Activated naive CD4-positive, alpha-beta T cell (primary cell): Measurements from ENCODE around the gene CLCF1.
A peak's percentile ranks its signal among the peaks of the same experiment; 100 is the strongest.

ENCODE experiments used
- DNase-seq, 4 experiments: peaks; one replicate each; lab custom pipeline; 2025; lab: John Stamatoyannopoulos, UW

The CLCF1 gene

DNA sequence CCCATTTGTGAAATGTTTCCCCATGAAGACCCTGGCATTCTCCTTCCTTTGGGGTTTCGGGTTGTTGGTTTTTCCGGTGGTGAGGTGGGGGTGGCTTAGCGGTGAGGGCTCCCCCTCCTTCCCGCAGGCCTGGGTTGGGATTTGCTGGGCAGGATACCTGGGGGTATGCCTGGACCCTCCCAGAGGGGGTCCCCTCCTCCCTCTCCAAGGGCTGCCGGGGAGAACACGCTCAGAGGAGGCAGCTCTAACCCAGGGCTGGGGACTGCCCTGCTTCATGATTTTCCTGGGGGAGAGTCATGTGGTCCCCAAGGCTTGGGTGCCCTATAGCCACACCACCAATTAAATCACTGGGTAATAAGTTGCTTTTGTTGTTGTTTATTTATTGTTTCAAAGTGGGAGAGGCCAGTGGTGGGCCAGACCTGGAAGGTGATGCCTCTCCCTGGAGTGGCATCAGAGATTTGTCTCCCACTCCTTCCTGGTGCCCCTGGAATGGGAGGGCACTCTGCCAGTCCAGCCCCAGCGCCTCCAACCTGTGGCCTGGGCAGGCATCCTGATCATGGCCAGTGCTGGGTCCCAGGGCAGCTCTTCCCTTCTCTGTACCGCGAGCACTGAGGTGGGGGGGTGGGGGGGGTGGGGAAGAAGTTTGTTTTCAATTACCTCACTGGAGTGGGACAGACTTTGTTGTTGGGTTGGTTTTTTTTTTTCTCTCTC lies 1.3 kb upstream of the CLCF1 start:
- DNase-seq: no peak

DNA sequence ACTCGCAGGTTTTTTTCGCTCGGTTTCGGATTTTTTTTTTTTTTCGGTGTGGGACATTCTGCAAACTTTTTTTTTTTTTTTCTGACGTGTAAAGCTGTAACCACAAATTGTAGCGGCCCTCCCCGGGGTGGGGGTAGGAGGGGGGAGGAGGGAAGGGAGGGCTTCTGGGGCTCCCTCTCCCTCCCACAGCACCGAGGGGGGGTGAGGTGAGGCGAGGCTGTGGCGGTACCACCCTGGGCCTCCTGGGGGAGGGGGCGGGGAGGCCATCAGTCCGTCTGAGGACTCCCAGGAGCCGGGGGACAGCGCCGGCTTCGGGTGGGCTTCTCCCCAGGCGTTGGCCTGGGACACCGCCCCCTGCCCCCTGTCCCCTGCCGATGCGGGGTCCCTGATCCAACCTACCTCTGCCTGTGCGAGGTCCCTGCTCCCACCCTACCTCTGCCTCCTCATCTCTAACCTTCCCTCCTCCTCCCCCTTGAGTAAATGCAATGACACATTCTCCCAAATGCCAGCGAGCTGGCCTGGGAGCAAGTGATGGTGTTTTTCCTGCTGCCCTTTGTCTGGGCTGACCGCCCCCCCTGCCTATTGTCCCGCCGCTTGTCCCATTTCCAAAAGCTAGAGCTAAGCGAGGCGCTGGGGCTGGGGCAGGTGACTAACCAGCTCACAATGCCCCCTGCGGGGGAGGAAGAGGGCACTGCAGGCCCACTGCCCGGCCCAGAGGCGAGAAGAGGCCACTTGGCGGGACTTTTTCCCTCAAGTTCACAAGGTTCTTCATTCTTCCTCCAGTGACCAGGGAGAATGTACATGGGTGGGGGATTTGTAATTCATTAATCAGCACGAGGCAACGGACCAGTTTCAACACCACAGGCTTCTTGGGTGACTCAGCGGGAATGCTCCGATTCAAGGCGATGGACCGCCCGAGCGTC lies 511 bp upstream of the CLCF1 start:
- DNase-seq: peak in 3 of 4 experiments; percentile 26 to 66 (median 32)

DNA sequence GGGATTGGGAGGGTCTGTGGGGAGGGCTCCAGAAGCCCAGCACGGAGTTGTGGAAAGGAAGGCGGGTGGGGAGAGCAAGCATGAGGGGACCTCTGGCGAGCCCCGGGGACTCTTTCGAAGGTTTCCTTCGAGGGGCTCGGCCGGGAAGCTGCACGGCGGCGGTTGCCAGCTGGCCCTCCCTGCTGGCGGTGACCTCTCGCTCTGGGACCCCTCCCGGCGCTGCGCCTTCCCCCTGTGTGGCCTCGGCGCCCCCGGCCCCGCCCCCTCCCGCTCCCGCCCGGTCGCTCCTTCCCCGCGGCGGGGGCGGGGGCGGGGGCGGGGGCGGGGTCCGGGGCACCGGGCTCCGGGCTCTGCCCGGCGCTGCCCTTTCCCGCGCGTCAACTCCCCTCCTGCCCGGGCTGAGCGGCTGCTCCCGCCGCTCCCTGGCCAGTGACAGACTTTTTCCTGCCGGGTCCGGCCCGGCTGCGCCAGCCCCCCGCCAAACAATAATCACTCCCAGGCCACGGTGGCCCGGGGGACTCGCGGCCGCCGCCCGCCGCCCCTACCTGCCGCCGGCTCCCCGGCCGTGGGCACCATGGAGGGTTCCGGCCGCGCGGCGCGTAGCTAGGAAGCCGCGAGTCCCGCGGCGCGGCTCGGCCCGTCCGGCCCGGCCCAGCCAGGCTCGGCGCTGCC lies 941 bp downstream of the CLCF1 start:
- DNase-seq: no peak

DNA sequence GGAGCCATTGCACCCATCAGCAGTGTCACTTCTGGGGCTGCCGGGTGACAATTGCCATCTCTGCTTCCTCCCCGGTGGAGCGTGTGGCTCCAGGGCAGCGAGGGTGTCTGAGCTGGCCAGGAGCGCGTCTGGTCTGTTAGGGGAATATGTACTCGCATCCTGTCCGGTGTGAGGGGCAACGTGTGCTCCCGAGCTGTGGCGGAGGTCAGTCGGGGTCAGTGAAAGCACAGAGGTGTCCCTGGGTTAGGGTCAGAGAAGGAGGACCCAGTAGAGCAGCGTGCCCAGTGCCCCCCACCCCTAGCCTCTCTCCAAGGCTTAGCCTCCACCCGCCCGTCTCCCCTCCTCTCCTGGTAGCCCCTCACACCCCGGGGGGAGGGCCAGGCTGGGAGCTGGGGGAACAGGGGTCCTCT lies 1.5 kb downstream of the CLCF1 start:
- DNase-seq: no peak

DNA sequence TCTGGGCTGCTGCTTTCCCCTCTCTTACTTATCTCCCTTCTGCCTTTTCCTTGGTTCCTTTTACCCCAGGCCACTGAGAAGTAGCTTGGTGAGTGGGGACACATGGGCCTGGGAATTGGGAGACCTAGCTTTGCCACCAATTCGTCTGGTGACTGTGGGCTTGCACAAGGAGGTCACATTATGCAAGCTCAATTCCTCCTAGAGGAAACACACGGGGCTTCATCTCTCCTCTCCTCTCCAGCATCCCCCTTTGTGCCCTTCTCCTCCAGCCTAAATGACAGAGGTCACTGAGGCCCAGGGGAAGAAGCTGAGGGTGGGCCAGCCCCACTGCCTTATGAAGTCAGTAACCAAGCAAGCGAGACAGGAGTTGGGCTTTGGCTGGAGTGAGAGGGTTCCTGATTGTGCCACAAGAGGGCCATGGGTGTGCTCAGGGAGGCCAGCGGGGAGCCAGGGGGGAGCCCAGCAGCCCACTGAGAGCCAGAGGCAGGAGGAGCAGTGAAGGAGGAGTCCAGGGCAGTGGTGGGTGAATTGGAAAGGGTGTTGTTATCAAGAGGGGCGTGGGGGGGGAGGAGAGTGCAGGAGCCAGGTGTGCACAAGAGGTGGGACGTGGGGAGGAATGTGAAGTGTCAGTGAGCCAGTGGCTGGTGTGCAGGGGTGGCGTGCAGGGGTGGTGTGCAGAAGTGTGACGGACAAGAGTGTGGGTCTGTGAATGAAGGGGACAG lies 2.0 kb downstream of the CLCF1 start:
- no peak for DNase-seq

DNA sequence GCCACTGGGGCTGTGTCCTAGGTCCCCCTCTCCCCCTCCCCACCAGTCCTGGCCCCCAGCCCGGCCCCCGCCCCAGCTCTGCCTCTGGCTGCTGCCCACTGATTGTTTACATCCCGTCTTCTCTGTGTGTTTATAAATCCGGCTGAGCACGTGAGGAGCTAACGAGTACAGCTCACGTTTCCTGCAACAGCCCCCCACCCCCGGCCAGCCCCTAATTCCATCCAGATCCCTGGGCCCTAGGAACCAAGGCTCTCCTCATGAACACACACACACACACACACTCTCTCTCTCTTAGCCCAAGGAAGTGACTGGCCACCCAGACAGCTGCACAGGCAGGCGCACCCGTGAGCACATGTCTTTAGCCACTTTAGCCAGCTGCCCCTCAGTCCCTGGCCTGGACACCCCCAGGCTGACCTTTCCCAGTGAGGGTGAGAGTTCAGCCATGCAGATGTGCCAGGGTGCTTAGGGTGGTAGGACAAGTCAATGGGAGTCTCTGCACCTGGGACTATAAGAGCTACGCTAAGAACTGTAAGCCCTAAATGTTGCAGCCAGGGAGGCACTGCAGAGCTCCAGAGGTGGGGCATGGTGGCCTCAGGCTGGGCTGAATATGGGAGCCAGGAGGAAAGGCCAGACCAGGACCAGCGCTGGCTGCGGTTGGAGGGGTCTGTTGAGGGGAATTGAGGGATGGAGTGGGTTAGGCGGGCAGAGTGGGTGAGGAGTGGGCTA lies 2.9 kb downstream of the CLCF1 start:
- no peak for DNase-seq

DNA sequence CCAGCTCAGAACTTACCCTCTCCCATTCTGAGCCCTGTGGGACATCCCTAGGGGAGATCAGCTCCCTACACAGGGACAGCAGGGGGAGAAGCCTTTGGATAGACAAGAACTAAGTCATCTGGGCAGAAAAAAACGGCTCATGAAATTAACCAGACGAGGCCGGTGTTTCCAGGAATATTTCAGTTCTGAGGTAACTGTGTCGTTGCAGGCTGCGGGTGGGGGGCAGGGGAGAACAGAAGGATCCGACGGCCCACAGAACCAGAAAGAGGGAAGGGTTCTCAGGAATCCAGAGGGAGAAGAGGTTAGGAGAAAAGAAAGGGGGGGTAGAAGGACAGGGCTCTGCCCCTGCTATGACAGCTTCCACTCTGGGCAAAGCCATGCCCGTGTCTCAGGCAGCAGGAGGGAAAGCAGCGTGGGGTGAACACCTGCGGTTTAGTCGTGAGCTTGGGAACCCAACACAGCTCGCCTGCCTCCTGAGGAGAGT lies 3.6 kb downstream of the CLCF1 start:
- DNase-seq: no peak

DNA sequence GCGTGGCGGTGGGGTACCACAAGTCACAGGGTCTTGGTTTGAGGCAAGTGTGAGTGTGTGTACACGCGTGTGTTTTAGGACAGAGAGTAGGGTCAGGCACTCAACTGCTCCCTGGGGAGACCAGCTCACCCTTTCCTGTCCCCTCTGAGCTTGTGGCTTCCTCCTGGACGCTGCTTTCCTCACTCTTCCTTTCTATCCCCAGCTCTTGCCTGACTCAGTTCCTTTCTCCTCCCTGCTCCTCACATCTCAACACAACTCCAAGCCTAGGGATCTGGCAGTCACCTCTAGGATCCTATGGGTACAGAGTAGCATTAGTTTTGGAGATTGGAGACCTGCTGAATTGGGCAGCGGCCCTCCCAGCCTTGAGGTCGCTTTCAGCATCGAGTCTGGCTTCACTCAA lies 4.1 kb downstream of the CLCF1 start:
- no peak for DNase-seq

DNA sequence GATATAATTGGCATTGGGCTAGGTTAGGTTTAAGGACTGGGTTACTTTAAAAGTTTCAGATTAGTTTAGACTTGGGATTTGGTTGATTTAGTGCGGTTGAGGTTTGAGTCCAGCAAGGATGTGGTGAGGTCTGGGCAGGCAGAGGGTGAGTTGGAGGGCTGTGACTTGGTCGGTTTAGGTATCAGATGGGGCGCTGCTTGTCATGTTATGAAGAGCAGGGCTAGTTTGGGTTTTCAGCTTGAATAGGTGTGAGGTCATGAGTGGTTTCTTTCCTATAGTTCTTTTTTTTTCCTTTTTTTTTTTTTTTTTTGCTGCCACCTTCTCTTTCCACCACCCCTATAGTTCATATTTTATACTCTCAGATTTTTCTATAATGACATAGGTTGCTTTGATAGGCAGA lies 4.8 kb downstream of the CLCF1 start:
- DNase-seq: no peak

DNA sequence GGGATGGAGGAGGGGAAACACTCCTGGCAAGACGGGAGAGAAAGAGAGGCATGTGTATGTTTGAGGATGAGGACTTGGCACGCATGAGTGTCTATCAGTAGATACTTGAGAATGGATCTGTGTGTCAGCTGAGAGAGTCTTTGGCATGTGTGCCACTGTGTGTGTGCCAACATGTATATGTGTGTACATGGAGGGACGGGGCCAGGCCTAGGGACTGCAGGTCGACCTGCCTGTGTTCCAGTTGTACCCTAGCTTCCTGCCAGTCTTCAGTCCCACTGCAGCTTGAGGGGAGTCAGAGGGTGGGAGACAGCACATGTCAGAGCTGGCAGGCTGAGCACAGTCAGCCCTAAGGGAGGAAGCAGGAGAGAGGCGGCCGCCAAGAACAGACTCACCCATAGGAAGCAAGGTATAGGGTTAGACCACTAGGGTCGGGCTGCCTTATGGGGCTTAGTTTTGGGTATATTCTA lies 5.6 kb downstream of the CLCF1 start:
- no peak for DNase-seq

DNA sequence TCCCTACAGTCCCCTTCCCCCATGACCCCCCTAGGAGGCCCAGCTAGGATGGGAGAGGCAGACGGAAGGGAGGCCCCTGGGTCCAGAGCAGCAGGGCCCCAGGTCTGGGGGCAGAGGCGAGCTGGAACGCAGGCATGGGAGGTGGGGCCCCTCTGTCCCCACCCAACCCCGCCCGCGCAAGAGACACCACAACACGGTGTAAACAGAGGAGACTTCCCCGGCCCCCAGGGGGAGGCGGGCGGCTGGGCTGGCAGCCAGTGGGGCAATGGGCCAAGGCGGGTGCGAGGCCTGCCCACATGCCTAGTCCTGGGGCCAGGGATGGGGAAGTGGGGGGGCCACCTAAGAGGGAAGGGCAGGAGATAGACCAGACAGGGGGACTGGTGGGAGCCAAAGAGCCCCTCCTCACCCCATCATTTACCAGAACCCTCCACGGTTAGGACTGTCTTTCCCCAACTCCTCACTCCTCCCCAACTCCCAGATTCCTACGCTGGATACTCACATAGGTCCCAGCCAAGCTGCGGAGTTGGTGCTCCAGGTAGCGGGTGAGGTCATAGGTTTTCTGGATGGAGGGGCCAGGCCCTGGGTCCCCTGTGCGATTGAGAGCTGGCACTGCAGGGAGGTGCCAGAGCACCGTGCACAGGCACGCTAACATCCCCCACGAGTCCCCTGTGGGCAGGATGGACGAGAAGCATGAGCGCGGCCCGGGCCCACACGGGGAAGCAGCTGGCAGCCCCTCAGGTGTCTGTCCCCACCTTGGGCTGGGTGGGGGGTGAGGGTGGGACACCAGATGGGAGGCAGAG lies 6.2 kb downstream of the CLCF1 start:
- DNase-seq: no peak

DNA sequence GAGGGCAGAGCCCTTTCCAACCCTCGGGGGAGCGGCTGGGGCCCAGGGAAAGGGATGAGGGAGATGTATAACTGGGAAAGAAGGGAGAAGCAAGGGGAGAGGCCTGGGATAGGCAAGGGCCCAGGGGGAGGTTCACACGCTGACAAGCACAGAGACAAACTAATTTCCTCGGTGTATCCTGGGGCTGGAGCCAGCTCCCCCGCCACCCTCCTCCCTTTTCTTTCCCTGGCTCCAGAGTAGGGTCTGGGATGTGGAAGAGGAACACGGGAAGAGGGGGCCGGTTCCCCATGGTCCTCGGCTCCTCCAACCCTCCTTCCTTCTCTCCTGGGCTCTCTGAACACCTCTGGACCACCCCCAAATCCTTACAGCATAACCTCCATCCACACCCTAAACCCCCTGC lies 6.9 kb downstream of the CLCF1 start:
- no peak for DNase-seq

DNA sequence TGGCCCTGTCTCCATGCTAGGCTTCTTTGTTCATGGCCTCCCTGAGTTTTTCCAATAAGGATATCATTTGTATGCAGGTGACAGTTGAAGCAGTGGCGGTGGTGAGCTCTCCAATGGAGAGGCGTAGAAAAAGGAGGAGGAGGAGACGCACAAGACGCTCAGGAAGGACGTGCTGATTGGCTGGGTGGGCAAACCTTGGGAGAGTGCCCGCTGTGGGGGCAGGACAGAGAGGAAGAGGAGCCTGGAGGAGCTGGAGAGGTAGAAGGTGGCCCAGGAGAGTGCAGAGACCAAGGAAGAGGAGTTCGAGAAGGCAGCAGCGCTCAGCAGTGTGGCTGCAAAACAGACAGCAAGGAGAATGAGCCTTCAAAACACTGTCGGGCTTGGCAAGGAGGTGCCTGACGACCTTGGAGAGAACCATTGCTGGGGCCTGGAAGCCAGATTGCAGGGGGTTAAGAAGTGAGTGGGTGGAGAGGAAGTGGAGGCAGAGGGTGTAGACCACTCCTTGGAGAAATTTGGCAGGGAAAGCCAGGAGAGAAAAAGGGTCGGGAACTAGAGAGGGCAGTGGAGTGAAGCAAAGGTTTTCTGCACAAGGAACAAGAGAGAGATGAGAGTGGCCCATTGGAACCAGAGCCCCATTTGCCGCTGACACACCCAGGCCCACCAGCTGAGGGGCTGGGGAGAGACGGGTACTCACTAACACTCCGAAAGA lies 7.5 kb downstream of the CLCF1 start:
- DNase-seq: no peak

DNA sequence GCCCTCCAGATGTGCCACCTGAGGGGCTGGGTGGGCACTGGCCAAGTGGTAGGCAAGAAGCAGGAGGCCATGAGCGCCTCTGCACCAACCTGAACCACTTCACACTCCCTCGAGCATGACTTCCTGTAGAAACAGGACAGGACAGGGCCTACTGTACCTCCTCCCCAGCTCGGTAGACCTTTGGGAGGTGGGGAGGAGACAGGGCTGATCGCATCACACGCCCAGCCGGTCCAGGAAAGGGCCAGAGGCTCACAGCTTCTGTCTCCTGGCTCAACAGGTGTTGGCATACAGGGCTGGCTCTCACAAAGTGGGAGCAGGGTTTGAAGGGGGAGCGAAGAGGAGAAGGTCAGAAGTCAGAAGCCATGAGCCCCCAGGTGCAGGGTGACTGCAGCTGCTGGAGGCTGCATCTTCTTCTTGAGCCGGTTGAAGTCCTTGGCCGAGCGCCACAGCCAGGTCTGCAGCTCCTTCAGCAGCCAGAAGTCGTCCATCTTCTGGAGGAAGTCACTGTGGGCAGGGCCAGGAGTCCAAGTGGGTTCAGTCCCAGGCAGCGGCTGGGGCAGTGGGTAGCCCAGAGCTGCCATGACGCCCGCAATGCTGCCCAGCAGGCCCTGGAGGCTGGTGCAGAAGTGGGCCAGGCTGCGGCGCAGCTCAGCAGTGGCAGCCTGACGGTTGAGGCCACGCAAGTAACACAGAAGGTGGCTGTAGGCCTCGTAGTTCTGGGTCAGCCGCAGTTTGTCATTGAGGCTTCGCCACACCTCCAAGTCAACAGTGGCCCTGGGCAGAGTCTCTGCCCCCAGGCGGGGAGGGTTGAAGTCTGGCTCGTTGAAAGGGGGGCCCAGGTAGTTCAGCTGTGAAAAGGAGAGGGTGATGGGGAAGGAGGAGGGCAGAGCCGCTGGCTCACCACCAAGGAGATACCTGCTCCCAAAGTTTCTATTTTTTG lies 8.3 kb downstream of the CLCF1 start:
- no peak for DNase-seq

DNA sequence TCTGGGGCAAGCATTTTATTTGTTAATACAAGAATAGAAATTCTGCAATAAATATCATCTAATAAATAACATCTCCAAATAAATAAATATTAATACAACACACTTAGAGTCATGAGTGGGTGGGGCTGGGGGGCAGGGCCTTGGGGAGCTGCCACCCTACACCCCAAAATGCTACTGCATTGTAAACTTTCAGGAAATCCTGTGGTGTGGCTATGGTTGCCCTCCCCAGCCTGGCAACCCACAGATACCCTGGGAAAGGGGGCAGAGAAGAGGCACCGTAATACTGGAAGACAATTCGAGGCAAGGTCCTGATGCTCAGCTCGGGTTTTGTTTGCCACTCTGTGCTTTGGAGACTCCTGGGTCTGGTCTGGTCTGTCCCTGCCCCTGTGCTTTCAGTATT lies 9.2 kb downstream of the CLCF1 start:
- DNase-seq: no peak

DNA sequence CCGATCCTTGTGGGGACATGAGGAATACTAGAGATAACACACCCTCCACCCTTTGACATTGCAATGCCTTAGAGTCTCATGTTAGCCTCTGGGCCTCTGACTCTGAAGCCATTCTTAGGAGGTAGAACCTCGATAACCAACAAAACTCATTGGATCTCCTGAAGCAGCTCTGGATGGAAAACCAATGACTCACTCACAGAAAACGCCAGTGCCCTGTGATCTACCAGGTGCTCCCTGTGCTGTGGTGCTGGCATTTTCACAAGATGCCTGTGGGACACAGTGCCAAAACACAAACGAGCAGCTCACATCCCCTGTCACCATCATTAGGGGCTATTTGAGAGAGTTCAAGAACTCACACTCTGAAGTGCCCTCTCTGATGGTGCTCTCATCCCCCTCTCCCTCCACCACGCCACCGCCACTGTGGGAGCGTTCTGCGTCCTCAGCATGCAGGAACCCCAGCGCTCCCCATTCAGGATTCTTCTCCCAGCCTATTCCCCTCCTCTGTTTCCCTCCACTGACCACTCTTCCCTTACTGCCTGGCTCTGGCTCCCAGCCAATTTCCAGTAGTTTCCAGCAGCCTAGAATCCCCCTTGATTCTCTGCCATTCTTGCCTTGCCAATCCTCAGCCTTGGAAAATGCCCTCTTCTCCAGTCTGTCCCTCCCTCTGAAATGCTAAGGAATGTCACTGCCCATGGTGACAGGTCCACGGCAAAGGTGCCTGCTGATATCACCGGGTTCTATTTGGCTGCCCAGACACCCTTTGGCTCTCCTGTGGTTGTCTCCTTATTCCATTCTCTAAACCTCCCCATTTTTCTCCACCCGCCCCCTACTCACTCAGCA lies 15.3 kb downstream of the CLCF1 start:
- DNase-seq: no peak

DNA sequence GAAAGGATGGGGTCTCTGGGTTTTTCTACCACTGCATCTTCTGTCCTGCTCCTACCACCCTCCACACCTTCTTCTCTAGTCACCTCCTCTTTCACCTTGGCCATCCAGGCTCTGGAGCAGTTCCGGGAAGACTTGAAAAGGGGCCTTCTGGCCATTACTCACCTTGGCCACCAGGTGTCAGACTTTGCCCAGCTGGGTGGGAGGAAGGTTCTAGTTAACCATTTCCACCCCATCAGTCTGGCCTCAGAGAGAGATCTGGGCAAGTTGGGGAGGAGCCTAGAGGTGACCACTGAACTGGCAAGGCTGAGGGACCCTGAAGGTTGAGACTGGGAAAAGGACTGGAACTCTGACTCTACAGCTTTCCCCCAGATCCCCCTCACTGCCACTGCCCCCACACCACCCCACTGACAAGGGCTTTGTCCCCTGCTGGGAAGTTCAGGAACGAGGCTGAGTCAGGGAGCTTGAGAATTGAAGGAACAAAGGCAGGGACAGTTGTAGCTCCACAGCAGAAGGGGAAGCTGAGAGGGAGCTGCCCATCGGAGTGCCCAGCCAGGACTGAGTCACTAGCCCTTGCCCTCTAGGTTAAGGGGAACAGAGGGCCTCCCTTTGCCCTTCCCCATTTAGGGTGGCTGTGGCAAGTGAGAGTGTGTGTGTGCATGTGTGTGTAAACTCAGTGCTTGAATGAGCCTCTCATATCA lies 16.4 kb downstream of the CLCF1 start:
- DNase-seq: peak in 2 of 4 experiments; percentile 32 to 44
